Nephron progenitor cell (in vitro differentiated cells): Measurements from ENCODE around the gene OR56B4.

Experiments used
- DNase-seq: peaks from one replicate; pipeline ENCODE4 v3.0.0; 2021
- H3K27ac Mint-ChIP-seq: 2 replicates; pipeline ENCODE4 v1.8.0; 2021; ENCODE audit warnings: mild to moderate bottlenecking, moderate library complexity, mixed read lengths
- H3K27me3 Mint-ChIP-seq: 2 replicates; pipeline ENCODE4 v1.8.0; 2021; ENCODE audit warnings: mild to moderate bottlenecking, low read depth, mixed read lengths; ENCODE audit not compliant: poor library complexity
- H3K36me3 Mint-ChIP-seq: 2 replicates; pipeline ENCODE4 v1.8.0; 2021; ENCODE audit warnings: low read depth, mixed read lengths
- H3K4me1 Mint-ChIP-seq: 2 replicates; pipeline ENCODE4 v1.8.0; 2021; ENCODE audit warnings: mixed read lengths
- H3K4me3 Mint-ChIP-seq: 2 replicates; pipeline ENCODE4 v1.8.0; 2021; ENCODE audit warnings: mild to moderate bottlenecking, moderate library complexity, mixed read lengths
- H3K9me3 Mint-ChIP-seq: 2 replicates; pipeline ENCODE4 v1.8.0; 2021; ENCODE audit warnings: mild to moderate bottlenecking, moderate library complexity, mixed read lengths
- CTCF ChIP-seq: fragments of 200-600 bp; sonication (generic); IDR thresholded peaks from 2 replicates; pipeline ENCODE4 v1.5.0; 2021; ENCODE audit warnings: antibody characterized with exemption

The OR56B4 gene

DNA sequence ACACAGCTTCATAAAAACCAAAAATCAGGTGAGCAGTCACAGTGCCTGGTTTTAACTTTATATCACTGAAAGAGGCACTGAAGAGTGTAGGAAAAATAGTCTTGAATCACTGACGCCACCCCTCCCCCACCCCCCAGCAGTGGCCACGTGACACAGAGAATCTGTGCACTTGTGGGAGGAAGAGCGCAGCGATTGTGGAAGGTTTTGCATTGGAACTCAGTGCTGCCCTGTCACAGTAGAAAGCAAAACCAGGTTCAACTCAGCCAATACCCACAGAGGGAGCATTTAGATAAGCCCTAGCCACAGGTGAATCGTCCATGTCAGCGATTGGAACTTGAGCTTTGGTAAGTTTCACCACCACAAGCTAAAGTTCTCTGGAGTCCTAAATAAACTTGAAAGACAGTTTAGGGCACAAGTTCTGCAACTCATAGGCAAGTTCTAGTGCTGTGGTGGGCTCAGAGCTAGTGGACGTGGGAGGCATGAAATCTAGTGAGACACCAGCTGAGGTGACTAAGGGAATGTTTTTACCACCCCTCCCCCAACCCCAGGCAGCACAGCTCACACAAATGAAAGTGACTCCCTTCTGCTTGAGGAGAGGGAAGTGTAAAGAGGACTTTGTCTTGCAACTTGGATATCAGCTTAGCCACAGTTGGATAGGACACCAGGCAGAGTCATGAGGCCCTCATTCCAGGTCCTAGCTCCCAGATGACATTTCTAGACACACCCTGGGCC, 49.3 kb downstream of the OR56B4 start:
- H3K4me1 Mint-ChIP-seq: peaks cover 10% of the 10 kb centered on the region
- H3K9me3 Mint-ChIP-seq: no peaks in the 10 kb centered on the region
- H3K27ac Mint-ChIP-seq: no peak overlapping the region
- TF ChIP-seq CTCF: no peak
- no peaks in the 10 kb centered on the region for H3K36me3 Mint-ChIP-seq
- no peaks in the 10 kb centered on the region for H3K27me3 Mint-ChIP-seq
- H3K4me3 Mint-ChIP-seq: no peak overlapping the region
- DNase-seq: no peak
